Smooth muscle cell (in vitro differentiated cells): ENCODE results near the gene LACTBL1. TPM values are rescaled to one million over a fixed set of nuclear protein-coding genes. Genes with fewer than 3 reads are reported as not detected.

Experiments used
- DNase-seq: peaks from one replicate; lab custom pipeline; 2025; ENCODE audit not compliant: unreplicated experiment; lab: John Stamatoyannopoulos, UW
- H2AFZ ChIP-seq: fragments of 200-600 bp; sonication (generic); 2 replicates; pipeline ENCODE4 v1.6.0; 2016; ENCODE audit warnings: antibody characterized with exemption, low read depth, mild to moderate bottlenecking
- H3F3A ChIP-seq: fragments of 200-600 bp; sonication (generic); 2 replicates; pipeline ENCODE4 v1.6.0; 2017; ENCODE audit warnings: antibody characterized with exemption, low read depth
- H3K27ac ChIP-seq: fragments of 200-600 bp; sonication (generic); 2 replicates; pipeline ENCODE4 v1.5.1; 2016; ENCODE audit warnings: low read depth, mild to moderate bottlenecking
- H3K27me3 ChIP-seq: fragments of 200-600 bp; sonication (generic); 2 replicates; pipeline ENCODE4 v1.6.1; 2016; ENCODE audit warnings: low read depth, mild to moderate bottlenecking
- H3K36me3 ChIP-seq: fragments of 200-600 bp; sonication (generic); 2 replicates; pipeline ENCODE4 v1.5.1; 2016; ENCODE audit warnings: low read depth
- H3K4me1 ChIP-seq: fragments of 200-600 bp; sonication (generic); 2 replicates; pipeline ENCODE4 v1.5.1; 2016; ENCODE audit warnings: low read depth
- H3K4me2 ChIP-seq: fragments of 200-600 bp; sonication (generic); 2 replicates; pipeline ENCODE4 v1.6.0; 2016; ENCODE audit warnings: mild to moderate bottlenecking
- H3K4me3 ChIP-seq: fragments of 200-600 bp; sonication (generic); 2 replicates; pipeline ENCODE4 v1.5.1; 2016; ENCODE audit warnings: mild to moderate bottlenecking
- H3K79me2 ChIP-seq: fragments of 200-600 bp; sonication (generic); 2 replicates; pipeline ENCODE4 v1.6.0; 2016; ENCODE audit warnings: low read depth, mild to moderate bottlenecking
- H3K9ac ChIP-seq: fragments of 200-600 bp; sonication (generic); 2 replicates; pipeline ENCODE4 v1.6.0; 2016; ENCODE audit warnings: low read depth
- H3K9me3 ChIP-seq: fragments of 200-600 bp; sonication (generic); replicated peaks from 2 replicates; pipeline ENCODE4 v1.5.1; 2016; ENCODE audit warnings: low read depth
- H4K20me1 ChIP-seq: fragments of 200-600 bp; sonication (generic); 2 replicates; pipeline ENCODE4 v1.6.0; 2016; ENCODE audit warnings: low read depth
- WGBS: methylation state at CpG from one replicate; pipeline ENCODE4 v1.1.7; 2016; ENCODE audit warnings: low lambda C conversion rate; 5-methylcytosine and 5-hydroxymethylcytosine counted together
- polyA plus RNA-seq: library from polyadenylated mRNA; unstranded; fragments of >200 nt; fragmentation: Nextera tagmentation; extraction: Ambion mirVana; gene quantifications from 2 replicates; pipeline ENCODE4 v1.2.1, GENCODE V29; 2016
- total RNA-seq: library from RNA; depleted of rRNA; stranded (reverse); fragments of >200 nt; gene quantifications from 2 replicates; pipeline ENCODE4 v1.2.3, GENCODE V29; 2014
- TF ChIP-seq, protein P1 (sequence below): fragments of 200-600 bp; sonication (generic); IDR thresholded peaks from 2 replicates; pipeline ENCODE4 v1.5.1; 2017; ENCODE audit warnings: borderline replicate concordance, mild to moderate bottlenecking, antibody characterized with exemption; ENCODE audit not compliant: insufficient read depth, poor library complexity, severe bottlenecking

The LACTBL1 gene
- total and polyA plus RNA-seq, 2 experiments from 2014 or later: not detected

DNA sequence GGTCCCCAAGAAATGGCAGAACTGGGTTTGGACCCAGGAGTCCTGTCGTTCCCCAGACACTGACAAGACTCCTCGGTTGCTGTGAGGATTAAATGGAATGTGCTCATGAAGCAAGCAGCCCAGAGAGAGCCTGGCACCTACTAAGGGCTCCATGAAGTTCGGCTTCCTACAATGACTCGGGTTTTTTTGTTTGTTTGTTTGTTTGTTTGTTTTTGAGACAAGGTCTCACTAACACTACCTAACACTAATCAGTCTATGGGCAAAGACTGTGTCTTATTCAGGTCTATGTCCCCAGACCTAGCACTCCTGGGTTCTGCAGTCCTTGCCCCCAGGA lies 3.4 kb upstream of the LACTBL1 start:
- Histone ChIP-seq H3K27me3 (no peaks in the 10 kb centered on the region), H2AFZ (no peak overlapping the region), H3K9me3 (no peaks in the 10 kb centered on the region), H3K79me2 (no peaks in the 10 kb centered on the region), H3K36me3 (no peaks in the 10 kb centered on the region), H4K20me1 (no peaks in the 10 kb centered on the region), H3K27ac (no peak overlapping the region), H3F3A (no peaks in the 10 kb centered on the region), H3K4me2 (no peak overlapping the region), H3K9ac (no peak overlapping the region), H3K4me1 (no peaks in the 10 kb centered on the region), H3K4me3 (no peak overlapping the region)
- TF ChIP-seq, protein P1, sequence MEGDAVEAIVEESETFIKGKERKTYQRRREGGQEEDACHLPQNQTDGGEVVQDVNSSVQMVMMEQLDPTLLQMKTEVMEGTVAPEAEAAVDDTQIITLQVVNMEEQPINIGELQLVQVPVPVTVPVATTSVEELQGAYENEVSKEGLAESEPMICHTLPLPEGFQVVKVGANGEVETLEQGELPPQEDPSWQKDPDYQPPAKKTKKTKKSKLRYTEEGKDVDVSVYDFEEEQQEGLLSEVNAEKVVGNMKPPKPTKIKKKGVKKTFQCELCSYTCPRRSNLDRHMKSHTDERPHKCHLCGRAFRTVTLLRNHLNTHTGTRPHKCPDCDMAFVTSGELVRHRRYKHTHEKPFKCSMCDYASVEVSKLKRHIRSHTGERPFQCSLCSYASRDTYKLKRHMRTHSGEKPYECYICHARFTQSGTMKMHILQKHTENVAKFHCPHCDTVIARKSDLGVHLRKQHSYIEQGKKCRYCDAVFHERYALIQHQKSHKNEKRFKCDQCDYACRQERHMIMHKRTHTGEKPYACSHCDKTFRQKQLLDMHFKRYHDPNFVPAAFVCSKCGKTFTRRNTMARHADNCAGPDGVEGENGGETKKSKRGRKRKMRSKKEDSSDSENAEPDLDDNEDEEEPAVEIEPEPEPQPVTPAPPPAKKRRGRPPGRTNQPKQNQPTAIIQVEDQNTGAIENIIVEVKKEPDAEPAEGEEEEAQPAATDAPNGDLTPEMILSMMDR: no peak
- WGBS: 77% methylated on average over 4 of the region's 4 CpGs
- no peak for DNase-seq

DNA sequence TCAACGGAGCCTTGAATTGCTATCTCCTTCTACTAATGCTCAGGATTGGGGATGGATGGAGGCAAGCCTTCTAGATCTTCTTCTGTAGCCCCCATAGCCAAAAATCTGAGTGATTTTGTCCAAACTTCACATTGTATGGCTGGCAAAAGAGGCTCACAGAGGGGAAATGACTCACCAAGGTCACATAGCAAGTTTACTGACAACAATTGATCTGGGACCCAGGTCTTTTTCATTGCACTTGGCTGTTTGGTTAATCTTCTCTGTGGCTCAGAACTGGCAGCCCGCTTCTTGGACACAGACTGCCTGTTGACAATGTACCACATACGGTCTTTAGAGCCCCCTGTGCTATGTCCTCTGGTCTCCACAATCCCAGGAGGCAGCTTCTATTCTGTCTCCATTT lies 3.0 kb upstream of the LACTBL1 start:
- no peaks in the 10 kb centered on the region for H3K79me2 ChIP-seq
- no peak for DNase-seq
- no peaks in the 10 kb centered on the region for H3K4me1 ChIP-seq
- H3K27me3 ChIP-seq: no peaks in the 10 kb centered on the region
- H2AFZ ChIP-seq: no peak overlapping the region
- no peak overlapping the region for H3K9ac ChIP-seq
- H3K27ac ChIP-seq: no peak overlapping the region
- no peak overlapping the region for H3K4me2 ChIP-seq
- H3K36me3 ChIP-seq: no peaks in the 10 kb centered on the region
- no peaks in the 10 kb centered on the region for H3F3A ChIP-seq
- TF ChIP-seq, protein P1: no peak
- no peaks in the 10 kb centered on the region for H4K20me1 ChIP-seq
- H3K9me3 ChIP-seq: no peaks in the 10 kb centered on the region
- no peak overlapping the region for H3K4me3 ChIP-seq
- 86% methylated on average over 3 of the region's 3 CpGs for WGBS

DNA sequence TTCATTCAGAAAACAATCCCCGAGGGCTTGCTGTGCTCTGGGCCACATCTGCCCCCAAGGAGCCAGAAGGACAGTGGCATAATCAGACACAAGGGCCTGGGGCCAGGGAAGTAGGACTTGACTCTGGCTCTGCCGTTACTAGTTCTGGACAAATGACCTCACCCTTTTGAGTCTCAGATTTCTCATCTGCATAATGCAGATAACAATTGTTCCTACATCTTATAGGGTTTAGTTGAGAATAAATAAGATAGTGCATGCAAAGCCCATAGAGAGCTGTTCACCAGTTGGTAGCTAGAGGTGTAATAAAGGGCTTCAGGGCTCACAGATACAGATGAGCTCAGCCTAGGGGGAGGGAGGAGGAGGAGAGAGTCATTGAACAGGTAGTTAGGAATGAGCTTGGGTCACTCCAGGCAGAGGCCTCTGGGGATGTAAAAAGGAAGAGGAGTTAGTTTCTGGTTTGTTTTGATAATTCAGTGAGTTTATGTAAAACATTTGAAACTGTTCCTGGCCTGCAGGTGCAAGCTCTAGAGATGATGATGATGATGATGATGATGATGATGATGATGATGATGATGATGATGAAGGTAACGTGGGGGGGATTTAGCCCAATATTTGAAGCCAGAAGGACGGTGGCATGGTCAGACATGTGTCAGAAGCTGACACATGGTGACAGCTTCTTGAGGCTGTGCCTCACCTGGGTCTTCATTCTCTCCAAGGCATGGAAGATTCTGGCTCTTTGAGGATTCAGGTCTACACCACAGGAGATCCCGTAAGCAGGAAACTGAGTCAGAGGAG lies 858 bp downstream of the LACTBL1 start:
- DNase-seq: no peak
- Histone ChIP-seq H4K20me1 (no peaks in the 10 kb centered on the region), H3F3A (no peaks in the 10 kb centered on the region), H3K9ac (no peak overlapping the region), H3K4me2 (no peak overlapping the region), H3K9me3 (no peaks in the 10 kb centered on the region), H3K4me3 (no peak overlapping the region), H3K27ac (no peak overlapping the region), H3K4me1 (no peaks in the 10 kb centered on the region), H2AFZ (no peak overlapping the region), H3K36me3 (no peaks in the 10 kb centered on the region), H3K27me3 (peaks cover 11% of the 10 kb centered on the region), H3K79me2 (no peaks in the 10 kb centered on the region)
- TF ChIP-seq, protein P1: no peak
- 71% methylated on average over 5 of the region's 5 CpGs for WGBS

DNA sequence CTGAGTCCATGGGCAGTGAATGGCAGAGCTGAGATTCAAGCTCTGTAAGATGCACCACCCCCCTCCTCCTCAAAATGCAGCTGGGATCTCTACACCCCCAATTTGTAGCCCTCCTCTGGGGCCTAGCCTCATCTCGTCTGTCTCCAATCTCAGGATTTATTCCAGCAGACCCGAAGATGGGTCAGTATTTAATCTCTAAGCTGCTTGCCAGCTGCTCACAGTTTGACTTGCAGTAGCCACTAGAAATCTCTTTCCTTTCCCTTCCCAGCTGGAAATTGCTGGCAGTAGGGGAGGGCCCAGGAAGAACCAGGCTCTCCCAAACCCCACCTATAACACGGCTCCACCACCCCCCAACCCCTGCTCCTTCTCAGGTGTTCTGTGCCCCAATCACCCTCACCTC lies 1.5 kb downstream of the LACTBL1 start:
- H3K9me3 ChIP-seq: no peaks in the 10 kb centered on the region
- DNase-seq: no peak
- WGBS: 73% methylated on average over 3 of the region's 3 CpGs
- H3K4me3 ChIP-seq: no peak overlapping the region
- TF ChIP-seq, protein P1: no peak
- no peak overlapping the region for H2AFZ ChIP-seq
- H3K36me3 ChIP-seq: no peaks in the 10 kb centered on the region
- no peak overlapping the region for H3K4me2 ChIP-seq
- H3K9ac ChIP-seq: no peak overlapping the region
- H3F3A ChIP-seq: no peaks in the 10 kb centered on the region
- H3K4me1 ChIP-seq: no peaks in the 10 kb centered on the region
- H3K27me3 ChIP-seq: peaks cover 11% of the 10 kb centered on the region
- H4K20me1 ChIP-seq: no peaks in the 10 kb centered on the region
- H3K79me2 ChIP-seq: no peaks in the 10 kb centered on the region
- no peak overlapping the region for H3K27ac ChIP-seq
